KMS-11 (cell line): ENCODE data around the gene EEF2KMT.
"Not testable (repeated sequence)": the region's sequence is repeated elsewhere in the genome, so short reads cannot be mapped to it uniquely, and the experiment has no call there.

Experiments
- H2AFZ ChIP-seq: fragments of 200-600 bp; sonication (generic); 2 replicates; pipeline ENCODE4 v1.6.1; 2016; ENCODE audit warnings: antibody characterized with exemption, mixed run types, low read depth
- H3K27ac ChIP-seq: fragments of 200-600 bp; sonication (generic); 2 replicates; pipeline ENCODE4 v1.6.1; 2016; ENCODE audit warnings: mild to moderate bottlenecking, mixed run types
- H3K27me3 ChIP-seq: fragments of 200-600 bp; sonication (generic); 2 replicates; pipeline ENCODE4 v1.6.1; 2017; ENCODE audit warnings: mild to moderate bottlenecking, low read depth, mixed run types, moderate library complexity; ENCODE audit not compliant: insufficient read depth
- H3K36me3 ChIP-seq: fragments of 200-600 bp; sonication (generic); 2 replicates; pipeline ENCODE4 v1.6.1; 2017; ENCODE audit warnings: mild to moderate bottlenecking, mixed run types; ENCODE audit not compliant: insufficient read depth
- H3K4me1 ChIP-seq: fragments of 200-600 bp; sonication (generic); 2 replicates; pipeline ENCODE4 v1.6.1; 2016; ENCODE audit warnings: mild to moderate bottlenecking, low read depth, mixed run types; ENCODE audit not compliant: poor library complexity, severe bottlenecking
- H3K4me2 ChIP-seq: fragments of 200-600 bp; sonication (generic); 2 replicates; pipeline ENCODE4 v1.7.0; 2016; ENCODE audit warnings: mild to moderate bottlenecking, mixed run types
- H3K4me3 ChIP-seq: fragments of 200-600 bp; sonication (generic); IDR thresholded peaks from 2 replicates; pipeline ENCODE4 v1.6.1; 2017; ENCODE audit warnings: low read depth, low read length, mixed read lengths; ENCODE audit not compliant: insufficient read depth
- H3K79me2 ChIP-seq: fragments of 200-600 bp; sonication (generic); 2 replicates; pipeline ENCODE4 v1.6.1; 2016; ENCODE audit warnings: low read depth, mixed run types; ENCODE audit not compliant: insufficient read depth
- H3K9ac ChIP-seq: fragments of 200-600 bp; sonication (generic); 2 replicates; pipeline ENCODE4 v1.6.1; 2016; ENCODE audit warnings: mild to moderate bottlenecking, mixed run types
- H4K20me1 ChIP-seq: fragments of 200-600 bp; sonication (generic); 2 replicates; pipeline ENCODE4 v1.6.1; 2016; ENCODE audit warnings: mild to moderate bottlenecking, mixed run types; ENCODE audit not compliant: insufficient read depth
- CTCF ChIP-seq: fragments of 200-600 bp; sonication (generic); conservative IDR thresholded peaks from 2 replicates; pipeline ENCODE4 v1.6.1; 2017; ENCODE audit warnings: low read depth, mild to moderate bottlenecking, antibody characterized with exemption, low read length, moderate library complexity, mixed read lengths

EEF2KMT gene

GRCh38 chr16:5084802-5085201 lies 12.8 kb downstream of the EEF2KMT start:
- TF ChIP-seq CTCF: peak; percentile 61
- not testable (repeated sequence) for H3K4me2 ChIP-seq, H3K36me3 ChIP-seq

GRCh38 chr16:5084099-5084731 lies 13.4 kb downstream of the EEF2KMT start:
- H3K9ac ChIP-seq, H3K27ac ChIP-seq, H2AFZ ChIP-seq, H4K20me1 ChIP-seq, H3K79me2 ChIP-seq, H3K27me3 ChIP-seq, H3K4me3 ChIP-seq, H3K4me2 ChIP-seq, H3K36me3 ChIP-seq: not testable (repeated sequence)
- 0 out of 2 replicates have a peak, but pooled peaks have one; percentile 23 for TF ChIP-seq CTCF
- H3K4me1 ChIP-seq: peaks cover 13% of the 10 kb centered on the region

More at GRCh38 chr16:5084802-5085201, 12.8 kb downstream of the EEF2KMT start:
- H3K4me1 ChIP-seq: peaks cover 13% of the 10 kb centered on the region
- H4K20me1 ChIP-seq, H3K9ac ChIP-seq, H2AFZ ChIP-seq, H3K27me3 ChIP-seq, H3K4me3 ChIP-seq, H3K27ac ChIP-seq, H3K79me2 ChIP-seq: not testable (repeated sequence)

GRCh38 chr16:5083646-5084045 lies 13.9 kb downstream of the EEF2KMT start:
- H3K27me3 ChIP-seq, H3K36me3 ChIP-seq, H3K9ac ChIP-seq, H3K4me3 ChIP-seq, H3K4me2 ChIP-seq, H2AFZ ChIP-seq, H4K20me1 ChIP-seq, H3K27ac ChIP-seq, H3K79me2 ChIP-seq: not testable (repeated sequence)
- peaks cover 13% of the 10 kb centered on the region for H3K4me1 ChIP-seq

- not testable (repeated sequence) for H3K9ac ChIP-seq, H3K27ac ChIP-seq, H3K4me3 ChIP-seq
These were observed 16.6 kb downstream of the EEF2KMT start for GRCh38 chr16:5080996-5081395.

GRCh38 chr16:5080461-5080860 lies 17.1 kb downstream of the EEF2KMT start:
- not testable (repeated sequence) for H3K79me2 ChIP-seq, H3K27me3 ChIP-seq, H2AFZ ChIP-seq, H3K4me2 ChIP-seq, H4K20me1 ChIP-seq, H3K36me3 ChIP-seq, H3K9ac ChIP-seq, H3K4me3 ChIP-seq, H3K27ac ChIP-seq
- H3K4me1 ChIP-seq: peaks cover 13% of the 10 kb centered on the region

More at GRCh38 chr16:5080996-5081395, 16.6 kb downstream of the EEF2KMT start:
- not testable (repeated sequence) for H2AFZ ChIP-seq, H4K20me1 ChIP-seq, H3K27me3 ChIP-seq, H3K36me3 ChIP-seq, H3K4me2 ChIP-seq, H3K79me2 ChIP-seq
- H3K4me1 ChIP-seq: peaks cover 13% of the 10 kb centered on the region

- H3K27me3 ChIP-seq: no peaks in the 10 kb centered on the region
- H4K20me1 ChIP-seq: no peaks in the 10 kb centered on the region
- H3K36me3 ChIP-seq: no peaks in the 10 kb centered on the region
- H3K79me2 ChIP-seq: peaks cover 5% of the 10 kb centered on the region; the same call in 1 of the 2 replicates
- no peak overlapping the region for H3K4me2 ChIP-seq
- H3K27ac ChIP-seq: no peak overlapping the region
- peaks cover 13% of the 10 kb centered on the region for H3K4me1 ChIP-seq
- H3K9ac ChIP-seq: no peak overlapping the region
- no peak overlapping the region for H3K4me3 ChIP-seq
- H2AFZ ChIP-seq: no peak overlapping the region
- no peak for TF ChIP-seq CTCF
These were observed 19.0 kb downstream of the EEF2KMT start for GRCh38 chr16:5078626-5079025.
